HepG2 (cell line): ENCODE data around the gene DALRD3. TPM values are rescaled to one million over a fixed set of nuclear protein-coding genes. Genes with fewer than 3 reads are reported as not detected.

Experiments
- GTF3A ChIP-seq: sonication (generic); formaldehyde crosslinking; conservative IDR thresholded peaks from 2 replicates; pipeline ENCODE4 v1.4.0; 2020; ENCODE audit warnings: mild to moderate bottlenecking, missing genetic modification reagents
- KDM4B ChIP-seq: sonication (generic); formaldehyde crosslinking; IDR thresholded peaks from 2 replicates; pipeline ENCODE4 v1.4.0; 2020; ENCODE audit warnings: missing genetic modification reagents
- NCOA5 ChIP-seq: sonication (generic); formaldehyde crosslinking; IDR thresholded peaks from 2 replicates; pipeline ENCODE4 v1.4.0; 2020; ENCODE audit warnings: missing genetic modification reagents
- NR1H2 ChIP-seq: sonication (generic); formaldehyde crosslinking; IDR thresholded peaks from 2 replicates; pipeline ENCODE4 v1.8.1; 2022; ENCODE audit warnings: low read depth, missing genetic modification reagents, borderline replicate concordance
- TBP ChIP-seq: sonication (generic); formaldehyde crosslinking; IDR thresholded peaks from 2 replicates; pipeline ENCODE4 v1.5.0; 2020; ENCODE audit warnings: missing genetic modification reagents
- ZFP37 ChIP-seq: sonication (generic); formaldehyde crosslinking; IDR thresholded peaks from 2 replicates; pipeline ENCODE4 v1.4.0; 2020; ENCODE audit warnings: missing genetic modification reagents, borderline replicate concordance
- ZKSCAN5 ChIP-seq: sonication (generic); formaldehyde crosslinking; IDR thresholded peaks from 2 replicates; pipeline ENCODE4 v1.5.1; 2020; ENCODE audit warnings: mild to moderate bottlenecking, missing genetic modification reagents
- ZNF253 ChIP-seq: sonication (generic); formaldehyde crosslinking; IDR thresholded peaks from 2 replicates; pipeline ENCODE4 v1.8.0; 2022; ENCODE audit warnings: mild to moderate bottlenecking, missing genetic modification reagents, borderline replicate concordance
- ZNF329 ChIP-seq: sonication (generic); formaldehyde crosslinking; IDR thresholded peaks from 2 replicates; pipeline ENCODE4 v1.9.0; 2021; ENCODE audit warnings: low read depth, mild to moderate bottlenecking, missing genetic modification reagents
- ZNF549 ChIP-seq: sonication (generic); formaldehyde crosslinking; IDR thresholded peaks from 2 replicates; pipeline ENCODE4 v1.5.0; 2020; ENCODE audit warnings: missing genetic modification reagents
- ZNF879 ChIP-seq: sonication (generic); formaldehyde crosslinking; IDR thresholded peaks from 2 replicates; pipeline ENCODE4 v1.8.1; 2023; ENCODE audit warnings: missing genetic modification reagents
- polyA plus RNA-seq, 8 experiments: library from polyadenylated mRNA; depleted of rRNA in 3 of 8; stranded (reverse) in 7 of 8; unstranded in 1 of 8; fragments of >200 nt; fragmentation: Illumina TruSeq in 4 of 8; extraction: Trizol in 4 of 8; gene quantifications; 2 replicates each; pipeline versions ENCODE4 v1.2.1 to v1.2.3, GENCODE V29; 2011 to 2016; ENCODE audit warnings: low read depth in 4 of 8, missing spikeins in 1 of 8, mixed read lengths in 1 of 8; ENCODE audit not compliant: insufficient read depth in 1 of 8
- total RNA-seq, 5 experiments: library from RNA; depleted of rRNA; stranded (reverse); fragments of >200 nt; fragmentation: Illumina TruSeq; extraction: Trizol; gene quantifications; 2 replicates each; pipeline ENCODE4 v1.2.3, GENCODE V29; 2016; ENCODE audit warnings: low read depth in 1 of 5
- TF ChIP-seq, protein P1 (sequence below): IDR thresholded peaks from 2 replicates; pipeline ENCODE4 v1.6.1; 2018; ENCODE audit warnings: missing genetic modification reagents
- TF ChIP-seq, protein P2 (sequence below): sonication (generic); formaldehyde crosslinking; IDR thresholded peaks from 2 replicates; pipeline ENCODE4 v1.8.1; 2022; ENCODE audit warnings: low read depth, mild to moderate bottlenecking, missing genetic modification reagents
- TF ChIP-seq, protein P3 (sequence below): sonication (generic); formaldehyde crosslinking; IDR thresholded peaks from 2 replicates; pipeline ENCODE4 v1.9.0; 2021; ENCODE audit warnings: missing genetic modification reagents, mild to moderate bottlenecking, borderline replicate concordance
- TF ChIP-seq, protein P4 (sequence below): sonication (generic); formaldehyde crosslinking; IDR thresholded peaks from 2 replicates; pipeline ENCODE4 v1.9.0; 2021; ENCODE audit warnings: mild to moderate bottlenecking, missing genetic modification reagents
- TF ChIP-seq, protein P5 (sequence below): sonication (generic); IDR thresholded peaks from 2 replicates; pipeline ENCODE4 v1.6.1; 2016; ENCODE audit warnings: low read depth, borderline replicate concordance

The DALRD3 gene
- total and polyA plus RNA-seq, 2 of the 13 experiments (the other 11 are each of a cell fraction or from before 2014, with no cell fraction given), result 19.9 to 36.5 TPM

DNA sequence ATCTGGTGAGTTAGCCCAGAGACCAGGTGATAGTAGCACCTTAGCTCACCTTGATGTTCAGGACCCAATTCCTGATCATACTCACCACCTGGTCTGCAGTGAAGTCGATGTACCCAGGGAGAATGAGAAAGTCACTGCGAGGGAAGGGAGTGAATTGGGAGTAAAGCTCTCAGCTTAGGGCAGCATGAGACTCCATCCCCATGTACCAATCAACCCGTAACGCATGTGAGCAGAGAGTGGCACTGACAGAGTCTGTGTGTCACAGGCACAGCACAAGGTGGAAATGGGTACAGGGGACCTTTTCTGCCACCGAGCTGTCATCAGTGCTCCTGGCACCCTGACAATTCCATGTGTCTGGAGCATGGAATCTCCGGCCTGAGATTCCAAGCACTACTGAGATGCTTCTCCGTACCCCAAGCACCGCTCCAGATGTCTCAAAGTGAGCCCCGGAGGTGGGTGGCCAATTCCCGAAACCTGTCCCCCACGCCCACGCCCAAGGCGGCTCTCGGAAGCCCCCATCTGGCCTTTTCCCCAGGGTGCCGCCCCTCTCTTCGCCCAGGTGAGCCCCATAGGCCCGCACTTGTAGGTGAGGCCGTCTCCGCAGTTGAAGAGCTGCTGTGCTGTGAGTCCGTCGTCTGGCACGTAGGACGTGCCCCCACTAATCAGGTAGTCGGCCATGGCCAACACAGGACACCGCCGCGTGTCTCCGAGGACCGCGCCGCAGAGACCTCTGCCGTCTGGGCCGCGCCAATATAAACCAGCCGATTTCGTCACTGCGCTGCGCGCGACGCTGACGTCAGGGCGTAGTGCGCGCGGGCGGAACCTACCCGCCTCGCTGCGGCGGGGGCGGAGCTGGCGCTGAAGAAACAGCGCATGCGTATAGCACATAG lies 10.5 kb upstream of the DALRD3 start, which contains the start of gene IMPDH2 (continued):
- no peak for TF ChIP-seq ZNF549 (CRISPR knock-in tag)
- TF ChIP-seq, protein P1, sequence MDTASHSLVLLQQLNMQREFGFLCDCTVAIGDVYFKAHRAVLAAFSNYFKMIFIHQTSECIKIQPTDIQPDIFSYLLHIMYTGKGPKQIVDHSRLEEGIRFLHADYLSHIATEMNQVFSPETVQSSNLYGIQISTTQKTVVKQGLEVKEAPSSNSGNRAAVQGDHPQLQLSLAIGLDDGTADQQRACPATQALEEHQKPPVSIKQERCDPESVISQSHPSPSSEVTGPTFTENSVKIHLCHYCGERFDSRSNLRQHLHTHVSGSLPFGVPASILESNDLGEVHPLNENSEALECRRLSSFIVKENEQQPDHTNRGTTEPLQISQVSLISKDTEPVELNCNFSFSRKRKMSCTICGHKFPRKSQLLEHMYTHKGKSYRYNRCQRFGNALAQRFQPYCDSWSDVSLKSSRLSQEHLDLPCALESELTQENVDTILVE, result peak; percentile 93
- TF ChIP-seq ZKSCAN5 (CRISPR knock-in tag), result no peak
- TF ChIP-seq, protein P2, sequence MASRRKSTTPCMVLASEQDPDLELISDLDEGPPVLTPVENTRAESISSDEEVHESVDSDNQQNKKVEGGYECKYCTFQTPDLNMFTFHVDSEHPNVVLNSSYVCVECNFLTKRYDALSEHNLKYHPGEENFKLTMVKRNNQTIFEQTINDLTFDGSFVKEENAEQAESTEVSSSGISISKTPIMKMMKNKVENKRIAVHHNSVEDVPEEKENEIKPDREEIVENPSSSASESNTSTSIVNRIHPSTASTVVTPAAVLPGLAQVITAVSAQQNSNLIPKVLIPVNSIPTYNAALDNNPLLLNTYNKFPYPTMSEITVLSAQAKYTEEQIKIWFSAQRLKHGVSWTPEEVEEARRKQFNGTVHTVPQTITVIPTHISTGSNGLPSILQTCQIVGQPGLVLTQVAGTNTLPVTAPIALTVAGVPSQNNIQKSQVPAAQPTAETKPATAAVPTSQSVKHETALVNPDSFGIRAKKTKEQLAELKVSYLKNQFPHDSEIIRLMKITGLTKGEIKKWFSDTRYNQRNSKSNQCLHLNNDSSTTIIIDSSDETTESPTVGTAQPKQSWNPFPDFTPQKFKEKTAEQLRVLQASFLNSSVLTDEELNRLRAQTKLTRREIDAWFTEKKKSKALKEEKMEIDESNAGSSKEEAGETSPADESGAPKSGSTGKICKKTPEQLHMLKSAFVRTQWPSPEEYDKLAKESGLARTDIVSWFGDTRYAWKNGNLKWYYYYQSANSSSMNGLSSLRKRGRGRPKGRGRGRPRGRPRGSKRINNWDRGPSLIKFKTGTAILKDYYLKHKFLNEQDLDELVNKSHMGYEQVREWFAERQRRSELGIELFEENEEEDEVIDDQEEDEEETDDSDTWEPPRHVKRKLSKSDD (CRISPR knock-in tag), result peak; percentile 91
- peak; percentile 93 for TF ChIP-seq ZNF329 (CRISPR knock-in tag)
- TF ChIP-seq ZFP37 (CRISPR knock-in tag), result peak; percentile 93
- TF ChIP-seq, protein P3, sequence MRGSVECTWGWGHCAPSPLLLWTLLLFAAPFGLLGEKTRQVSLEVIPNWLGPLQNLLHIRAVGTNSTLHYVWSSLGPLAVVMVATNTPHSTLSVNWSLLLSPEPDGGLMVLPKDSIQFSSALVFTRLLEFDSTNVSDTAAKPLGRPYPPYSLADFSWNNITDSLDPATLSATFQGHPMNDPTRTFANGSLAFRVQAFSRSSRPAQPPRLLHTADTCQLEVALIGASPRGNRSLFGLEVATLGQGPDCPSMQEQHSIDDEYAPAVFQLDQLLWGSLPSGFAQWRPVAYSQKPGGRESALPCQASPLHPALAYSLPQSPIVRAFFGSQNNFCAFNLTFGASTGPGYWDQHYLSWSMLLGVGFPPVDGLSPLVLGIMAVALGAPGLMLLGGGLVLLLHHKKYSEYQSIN (CRISPR knock-in tag), result no peak
- TF ChIP-seq ZNF253, result peak; percentile 80; the same call in 1 of the 2 replicates
- TF ChIP-seq, protein P4, sequence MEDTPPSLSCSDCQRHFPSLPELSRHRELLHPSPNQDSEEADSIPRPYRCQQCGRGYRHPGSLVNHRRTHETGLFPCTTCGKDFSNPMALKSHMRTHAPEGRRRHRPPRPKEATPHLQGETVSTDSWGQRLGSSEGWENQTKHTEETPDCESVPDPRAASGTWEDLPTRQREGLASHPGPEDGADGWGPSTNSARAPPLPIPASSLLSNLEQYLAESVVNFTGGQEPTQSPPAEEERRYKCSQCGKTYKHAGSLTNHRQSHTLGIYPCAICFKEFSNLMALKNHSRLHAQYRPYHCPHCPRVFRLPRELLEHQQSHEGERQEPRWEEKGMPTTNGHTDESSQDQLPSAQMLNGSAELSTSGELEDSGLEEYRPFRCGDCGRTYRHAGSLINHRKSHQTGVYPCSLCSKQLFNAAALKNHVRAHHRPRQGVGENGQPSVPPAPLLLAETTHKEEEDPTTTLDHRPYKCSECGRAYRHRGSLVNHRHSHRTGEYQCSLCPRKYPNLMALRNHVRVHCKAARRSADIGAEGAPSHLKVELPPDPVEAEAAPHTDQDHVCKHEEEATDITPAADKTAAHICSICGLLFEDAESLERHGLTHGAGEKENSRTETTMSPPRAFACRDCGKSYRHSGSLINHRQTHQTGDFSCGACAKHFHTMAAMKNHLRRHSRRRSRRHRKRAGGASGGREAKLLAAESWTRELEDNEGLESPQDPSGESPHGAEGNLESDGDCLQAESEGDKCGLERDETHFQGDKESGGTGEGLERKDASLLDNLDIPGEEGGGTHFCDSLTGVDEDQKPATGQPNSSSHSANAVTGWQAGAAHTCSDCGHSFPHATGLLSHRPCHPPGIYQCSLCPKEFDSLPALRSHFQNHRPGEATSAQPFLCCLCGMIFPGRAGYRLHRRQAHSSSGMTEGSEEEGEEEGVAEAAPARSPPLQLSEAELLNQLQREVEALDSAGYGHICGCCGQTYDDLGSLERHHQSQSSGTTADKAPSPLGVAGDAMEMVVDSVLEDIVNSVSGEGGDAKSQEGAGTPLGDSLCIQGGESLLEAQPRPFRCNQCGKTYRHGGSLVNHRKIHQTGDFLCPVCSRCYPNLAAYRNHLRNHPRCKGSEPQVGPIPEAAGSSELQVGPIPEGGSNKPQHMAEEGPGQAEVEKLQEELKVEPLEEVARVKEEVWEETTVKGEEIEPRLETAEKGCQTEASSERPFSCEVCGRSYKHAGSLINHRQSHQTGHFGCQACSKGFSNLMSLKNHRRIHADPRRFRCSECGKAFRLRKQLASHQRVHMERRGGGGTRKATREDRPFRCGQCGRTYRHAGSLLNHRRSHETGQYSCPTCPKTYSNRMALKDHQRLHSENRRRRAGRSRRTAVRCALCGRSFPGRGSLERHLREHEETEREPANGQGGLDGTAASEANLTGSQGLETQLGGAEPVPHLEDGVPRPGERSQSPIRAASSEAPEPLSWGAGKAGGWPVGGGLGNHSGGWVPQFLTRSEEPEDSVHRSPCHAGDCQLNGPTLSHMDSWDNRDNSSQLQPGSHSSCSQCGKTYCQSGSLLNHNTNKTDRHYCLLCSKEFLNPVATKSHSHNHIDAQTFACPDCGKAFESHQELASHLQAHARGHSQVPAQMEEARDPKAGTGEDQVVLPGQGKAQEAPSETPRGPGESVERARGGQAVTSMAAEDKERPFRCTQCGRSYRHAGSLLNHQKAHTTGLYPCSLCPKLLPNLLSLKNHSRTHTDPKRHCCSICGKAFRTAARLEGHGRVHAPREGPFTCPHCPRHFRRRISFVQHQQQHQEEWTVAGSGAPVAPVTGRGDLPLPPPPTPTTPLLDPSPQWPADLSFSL (CRISPR knock-in tag), result no peak
- TF ChIP-seq, protein P5, sequence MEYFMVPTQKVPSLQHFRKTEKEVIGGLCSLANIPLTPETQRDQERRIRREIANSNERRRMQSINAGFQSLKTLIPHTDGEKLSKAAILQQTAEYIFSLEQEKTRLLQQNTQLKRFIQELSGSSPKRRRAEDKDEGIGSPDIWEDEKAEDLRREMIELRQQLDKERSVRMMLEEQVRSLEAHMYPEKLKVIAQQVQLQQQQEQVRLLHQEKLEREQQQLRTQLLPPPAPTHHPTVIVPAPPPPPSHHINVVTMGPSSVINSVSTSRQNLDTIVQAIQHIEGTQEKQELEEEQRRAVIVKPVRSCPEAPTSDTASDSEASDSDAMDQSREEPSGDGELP, result peak; percentile 43; the same call in 1 of the 2 replicates
- no peak for TF ChIP-seq NR1H2 (CRISPR knock-in tag)
- 0 out of 2 replicates have a peak, but pooled peaks have one; percentile 31 for TF ChIP-seq TBP
- peak; percentile 21 for TF ChIP-seq NCOA5
- peak; percentile 96 for TF ChIP-seq KDM4B (CRISPR knock-in tag)
- no peak for TF ChIP-seq GTF3A (CRISPR knock-in tag)
- 0 out of 2 replicates have a peak, but pooled peaks have one; percentile 40 for TF ChIP-seq ZNF879 (CRISPR knock-in tag)
